Measurements from ENCODE around the gene CMC2. TPM values are rescaled to one million over a fixed set of nuclear protein-coding genes. Genes with fewer than 3 reads are reported as not detected.

The CMC2 gene
- total RNA-seq, 1 donor = 30.7 TPM

DNA sequence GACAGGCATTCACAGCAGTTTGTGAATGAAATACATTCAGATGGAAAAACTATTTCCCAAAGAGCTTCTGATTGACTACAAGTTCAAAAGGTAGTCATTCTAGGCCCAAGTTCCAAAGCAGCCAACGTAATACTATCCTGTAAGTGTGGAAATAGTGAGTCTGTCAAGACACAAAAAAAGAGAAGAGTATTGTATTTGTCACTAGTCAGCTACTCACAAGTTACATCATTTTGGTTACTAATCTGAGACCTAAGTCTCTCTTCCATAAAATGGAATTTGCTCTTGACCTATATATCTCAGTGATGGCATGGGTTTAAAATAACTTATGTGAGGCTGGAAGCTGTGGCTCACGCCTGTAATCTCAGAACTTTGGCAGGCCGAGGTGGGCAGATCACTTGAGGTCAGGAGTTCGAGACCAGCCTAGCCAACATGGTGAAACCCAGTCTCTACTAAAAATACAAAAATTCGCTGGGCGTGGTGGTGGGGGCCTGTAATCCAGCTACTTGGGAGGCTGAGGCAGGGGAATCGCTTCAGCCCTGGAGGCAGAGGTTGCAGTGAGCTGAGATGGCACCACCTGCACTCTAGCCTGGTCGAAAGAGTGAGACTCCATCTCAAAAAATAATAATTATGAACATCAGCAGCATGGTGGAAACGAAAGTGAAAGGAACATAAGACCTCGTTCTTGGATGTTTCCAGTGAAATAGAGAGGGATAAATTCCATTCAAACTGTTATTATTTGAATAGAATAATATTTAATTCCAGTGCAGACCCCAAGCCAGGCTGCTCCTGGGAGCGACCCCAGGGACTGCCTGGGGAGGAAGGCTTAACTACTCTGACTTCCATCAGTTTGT, 2.9 kb downstream of the CMC2 start:
- TF ChIP-seq, protein P1, sequence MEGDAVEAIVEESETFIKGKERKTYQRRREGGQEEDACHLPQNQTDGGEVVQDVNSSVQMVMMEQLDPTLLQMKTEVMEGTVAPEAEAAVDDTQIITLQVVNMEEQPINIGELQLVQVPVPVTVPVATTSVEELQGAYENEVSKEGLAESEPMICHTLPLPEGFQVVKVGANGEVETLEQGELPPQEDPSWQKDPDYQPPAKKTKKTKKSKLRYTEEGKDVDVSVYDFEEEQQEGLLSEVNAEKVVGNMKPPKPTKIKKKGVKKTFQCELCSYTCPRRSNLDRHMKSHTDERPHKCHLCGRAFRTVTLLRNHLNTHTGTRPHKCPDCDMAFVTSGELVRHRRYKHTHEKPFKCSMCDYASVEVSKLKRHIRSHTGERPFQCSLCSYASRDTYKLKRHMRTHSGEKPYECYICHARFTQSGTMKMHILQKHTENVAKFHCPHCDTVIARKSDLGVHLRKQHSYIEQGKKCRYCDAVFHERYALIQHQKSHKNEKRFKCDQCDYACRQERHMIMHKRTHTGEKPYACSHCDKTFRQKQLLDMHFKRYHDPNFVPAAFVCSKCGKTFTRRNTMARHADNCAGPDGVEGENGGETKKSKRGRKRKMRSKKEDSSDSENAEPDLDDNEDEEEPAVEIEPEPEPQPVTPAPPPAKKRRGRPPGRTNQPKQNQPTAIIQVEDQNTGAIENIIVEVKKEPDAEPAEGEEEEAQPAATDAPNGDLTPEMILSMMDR (IDR thresholded peaks at IDR 0.05; ENCODE audit: insufficient read depth, low read depth, low read length) = no peak
- H3K4me3 ChIP-seq (ENCODE audit: low read depth, low read length) = peak overlapping the region; percentile 96
- DNase-seq (ENCODE audit: low read depth) = peak; percentile 70

DNA sequence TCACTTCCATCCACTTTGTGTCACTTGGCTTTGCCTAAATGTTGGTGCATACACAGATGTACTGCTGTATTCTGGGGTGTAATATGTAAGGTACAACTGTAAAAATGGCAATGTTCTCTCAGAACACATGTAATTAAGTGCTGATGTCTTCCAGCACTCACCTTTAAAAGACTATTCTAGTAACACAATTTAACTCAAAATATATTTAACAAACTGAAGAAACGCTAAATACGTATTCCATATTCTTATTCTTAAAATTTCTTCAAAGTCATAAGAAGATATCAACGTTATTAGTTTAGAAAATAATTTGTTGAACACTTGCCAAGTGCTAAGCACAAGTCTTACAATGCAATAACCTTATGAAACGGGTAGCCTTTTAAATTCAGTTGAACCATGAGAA, 3.6 kb downstream of the CMC2 start:
- H3K4me3 ChIP-seq (ENCODE audit: low read depth, low read length) = no peak overlapping the region
- TF ChIP-seq, protein P1 (IDR thresholded peaks at IDR 0.05; ENCODE audit: insufficient read depth, low read depth, low read length) = no peak
- no peak for DNase-seq (ENCODE audit: low read depth)

DNA sequence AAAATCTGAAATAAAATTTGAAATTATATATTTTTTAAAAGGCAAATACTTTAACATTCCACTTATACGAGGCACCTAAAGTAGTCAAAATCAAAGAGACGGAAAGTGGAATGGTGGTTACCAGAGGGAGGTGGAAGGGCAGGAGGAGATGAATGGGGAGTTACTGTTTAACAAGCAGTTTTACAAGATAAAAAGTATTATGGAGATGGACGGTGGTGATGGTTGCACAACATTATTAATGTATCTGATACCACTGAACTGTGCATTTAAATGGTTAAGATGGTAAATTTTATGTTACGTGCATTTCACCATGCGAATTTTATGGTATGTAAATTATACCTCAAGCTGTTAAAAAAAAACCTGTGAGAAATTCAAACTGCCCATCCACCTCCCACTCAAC, 5.4 kb downstream of the CMC2 start:
- no peak overlapping the region for H3K4me3 ChIP-seq (ENCODE audit: low read depth, low read length)
- TF ChIP-seq, protein P1 (IDR thresholded peaks at IDR 0.05; ENCODE audit: insufficient read depth, low read depth, low read length) = no peak
- no peak for DNase-seq (ENCODE audit: low read depth)

DNA sequence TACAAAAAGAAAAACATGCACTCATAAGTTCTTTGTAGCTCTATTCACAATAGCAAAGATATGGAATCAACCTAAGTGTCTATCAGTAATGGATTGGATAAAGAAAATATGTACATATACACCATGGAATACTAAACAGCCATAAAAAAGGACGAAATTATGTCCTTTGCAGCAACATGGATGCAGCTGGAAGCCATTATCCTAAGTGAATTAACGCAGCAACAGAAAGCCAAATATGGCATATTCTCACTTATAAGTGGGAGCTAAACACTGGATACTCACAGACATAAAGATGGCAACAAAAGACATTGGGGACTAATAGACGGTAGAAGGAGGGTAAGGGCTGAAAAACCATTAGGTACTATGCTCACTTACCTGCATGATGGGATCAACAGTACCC, 5.8 kb downstream of the CMC2 start:
- H3K4me3 ChIP-seq (ENCODE audit: low read depth, low read length) = no peak overlapping the region
- TF ChIP-seq, protein P1 (IDR thresholded peaks at IDR 0.05; ENCODE audit: insufficient read depth, low read depth, low read length) = no peak
- DNase-seq (ENCODE audit: low read depth) = no peak

DNA sequence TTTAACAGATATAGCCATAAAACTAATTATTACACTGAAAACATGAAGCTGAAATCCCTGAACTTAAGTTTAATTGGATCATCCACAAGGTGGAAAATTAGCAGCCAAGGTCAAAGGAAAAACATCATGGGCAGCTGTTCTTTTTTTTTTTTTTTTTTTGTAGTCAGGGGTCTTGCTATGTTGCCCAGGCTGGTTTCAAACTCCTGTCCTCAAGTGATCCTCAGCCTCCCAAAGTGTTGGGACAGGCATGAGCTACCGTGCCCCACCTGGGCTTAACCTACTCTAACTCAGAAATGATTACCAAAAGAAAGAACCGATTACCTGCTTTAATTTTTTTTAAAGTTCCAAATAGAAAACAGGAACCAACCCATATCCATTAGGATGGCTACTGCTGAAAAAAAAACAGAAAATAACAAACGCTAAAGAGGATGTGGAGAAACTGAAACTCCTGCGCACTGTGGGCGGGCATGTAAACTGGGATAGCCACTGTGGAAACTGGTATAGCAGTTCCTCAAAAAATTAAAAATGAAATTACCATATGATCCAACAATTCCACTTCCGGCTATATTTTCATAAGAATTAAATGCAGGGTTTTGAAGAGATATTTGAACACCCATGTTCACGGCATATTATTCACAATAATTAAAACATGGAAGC, 8.6 kb downstream of the CMC2 start:
- H3K4me3 ChIP-seq (ENCODE audit: low read depth, low read length) = no peak overlapping the region
- TF ChIP-seq, protein P1 (IDR thresholded peaks at IDR 0.05; ENCODE audit: insufficient read depth, low read depth, low read length) = no peak
- DNase-seq (ENCODE audit: low read depth) = no peak

DNA sequence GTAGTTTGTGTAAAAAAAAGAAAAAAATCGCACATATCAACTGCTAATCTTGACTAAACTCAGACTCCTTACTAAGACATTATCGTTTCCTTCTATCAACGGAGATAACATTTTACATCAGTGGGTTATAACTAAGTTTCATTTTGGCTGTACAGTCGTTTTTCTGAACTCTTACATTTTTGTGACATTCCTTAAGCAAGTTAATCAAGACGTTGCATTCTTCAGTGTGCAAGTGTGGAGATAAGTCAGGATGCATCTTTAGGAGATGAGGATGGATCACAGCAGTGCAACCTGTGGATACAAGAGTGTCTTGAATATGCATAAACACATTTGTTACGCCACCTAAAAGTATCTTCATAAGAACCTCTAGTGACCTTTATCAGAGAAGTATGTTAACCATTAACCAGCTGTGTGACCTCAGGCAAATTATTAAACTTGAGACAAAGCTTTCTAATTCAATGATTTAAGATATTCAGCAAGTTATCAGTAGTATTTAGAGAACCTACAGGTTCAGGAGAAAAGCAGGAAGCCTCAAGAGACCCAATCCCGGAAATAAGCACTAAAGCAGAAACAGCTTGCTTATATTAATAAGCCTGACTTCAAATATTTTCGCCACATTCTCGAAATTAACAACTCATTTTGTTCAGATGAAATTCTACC, 9.4 kb downstream of the CMC2 start:
- peak overlapping the region; percentile 33 for H3K4me3 ChIP-seq (ENCODE audit: low read depth, low read length)
- peak; percentile 56 for DNase-seq (ENCODE audit: low read depth)
- TF ChIP-seq, protein P1 (IDR thresholded peaks at IDR 0.05; ENCODE audit: insufficient read depth, low read depth, low read length) = no peak
